GM21529 (cell line): ENCODE data around the gene SHC4.

Experiments
- ATAC-seq: cut with Tn5 transposase; IDR thresholded peaks from one replicate; pipeline ENCODE4 v1.9.1; 2021; ENCODE audit not compliant: unreplicated experiment

Gene SHC4, protein sequence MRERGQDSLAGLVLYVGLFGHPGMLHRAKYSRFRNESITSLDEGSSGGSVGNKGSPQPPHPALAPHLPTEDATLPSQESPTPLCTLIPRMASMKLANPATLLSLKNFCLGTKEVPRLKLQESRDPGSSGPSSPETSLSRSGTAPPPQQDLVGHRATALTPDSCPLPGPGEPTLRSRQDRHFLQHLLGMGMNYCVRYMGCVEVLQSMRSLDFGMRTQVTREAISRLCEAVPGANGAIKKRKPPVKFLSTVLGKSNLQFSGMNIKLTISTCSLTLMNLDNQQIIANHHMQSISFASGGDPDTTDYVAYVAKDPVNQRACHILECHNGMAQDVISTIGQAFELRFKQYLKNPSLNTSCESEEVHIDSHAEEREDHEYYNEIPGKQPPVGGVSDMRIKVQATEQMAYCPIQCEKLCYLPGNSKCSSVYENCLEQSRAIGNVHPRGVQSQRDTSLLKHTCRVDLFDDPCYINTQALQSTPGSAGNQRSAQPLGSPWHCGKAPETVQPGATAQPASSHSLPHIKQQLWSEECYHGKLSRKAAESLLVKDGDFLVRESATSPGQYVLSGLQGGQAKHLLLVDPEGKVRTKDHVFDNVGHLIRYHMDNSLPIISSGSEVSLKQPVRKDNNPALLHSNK

DNA sequence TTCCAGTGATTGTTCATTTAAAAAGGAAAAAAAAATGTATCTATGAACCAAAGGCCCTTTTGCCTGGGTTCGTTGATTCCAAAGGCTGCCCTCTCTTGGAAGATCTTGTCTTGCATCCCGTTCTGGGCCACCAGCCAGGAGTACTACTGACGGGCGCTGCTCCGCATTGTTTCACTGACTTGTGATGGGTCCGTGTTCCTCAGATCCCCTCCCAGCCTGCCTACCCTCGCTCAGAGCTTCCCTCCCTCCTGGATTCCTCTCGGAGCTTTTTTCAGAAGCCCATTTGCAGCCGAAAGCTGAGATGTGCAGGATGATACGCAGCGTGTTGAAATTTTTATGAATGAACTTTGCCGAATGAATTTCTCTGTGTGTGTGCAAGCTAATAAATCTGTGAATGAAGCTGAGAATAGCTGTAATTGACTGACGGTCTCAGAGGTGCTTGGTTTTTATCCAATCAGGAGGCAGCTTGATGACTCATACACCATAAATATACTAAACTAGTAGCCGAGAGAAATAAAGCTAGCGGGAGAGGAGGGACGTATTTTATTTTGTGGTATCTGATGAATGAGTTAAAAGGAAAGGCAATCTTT is at the start of gene SHC4:
Gene SHC4, minus strand, starts transcription at position 396 of the 590 bp plus-strand sequence. CDS start 904 bp downstream, outside the sequence.
- no peak for ATAC-seq

DNA sequence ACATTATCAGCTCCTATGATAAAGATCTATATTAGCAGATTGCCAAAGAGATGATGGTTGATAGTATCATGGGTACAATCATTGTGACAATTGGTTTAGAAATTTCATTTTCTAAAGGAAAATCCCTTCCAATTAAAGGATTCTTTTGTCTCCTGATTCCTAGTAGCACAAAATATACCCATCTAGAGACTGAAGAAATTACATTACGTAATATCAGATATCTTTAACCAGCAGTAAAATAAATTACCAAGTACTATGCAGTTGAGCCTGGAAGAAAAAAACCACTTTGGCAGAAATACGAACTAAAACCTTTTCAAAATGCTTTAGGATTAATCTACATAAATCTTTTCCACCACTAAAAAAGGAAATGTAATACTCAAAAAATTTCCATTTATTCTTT is 35.6 kb upstream of the SHC4 start:
- no peak for ATAC-seq

GRCh38 chr15:48996276-48996675 is 32.6 kb upstream of the SHC4 start:
- no peak for ATAC-seq

DNA sequence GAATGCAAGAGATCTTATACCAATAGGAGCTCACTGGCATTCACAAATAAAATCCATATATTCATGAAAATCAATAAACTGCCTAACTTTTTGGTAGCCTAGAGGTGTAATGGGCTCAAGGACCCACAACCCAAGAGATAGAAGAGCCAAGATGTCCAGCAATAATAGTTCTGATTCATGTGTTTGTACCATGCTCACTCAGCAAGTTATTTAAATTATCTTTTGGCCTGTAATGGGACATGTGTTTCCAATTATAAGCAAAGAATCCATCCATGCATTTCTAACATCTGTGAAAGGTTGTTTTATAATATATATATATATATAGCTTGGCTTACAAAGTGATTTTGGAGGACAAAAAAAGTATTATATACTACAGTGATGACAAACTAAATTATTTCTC is 29.7 kb upstream of the SHC4 start:
- ATAC-seq = no peak

- ATAC-seq = peak; percentile 98
Measured at GRCh38 chr15:48992545-48992944, 28.8 kb upstream of the SHC4 start.

- peak; percentile 12 for ATAC-seq
Measured at GRCh38 chr15:48992096-48992495, 28.4 kb upstream of the SHC4 start.

- ATAC-seq = no peak
Measured at GRCh38 chr15:48989170-48989569, 25.5 kb upstream of the SHC4 start.

DNA sequence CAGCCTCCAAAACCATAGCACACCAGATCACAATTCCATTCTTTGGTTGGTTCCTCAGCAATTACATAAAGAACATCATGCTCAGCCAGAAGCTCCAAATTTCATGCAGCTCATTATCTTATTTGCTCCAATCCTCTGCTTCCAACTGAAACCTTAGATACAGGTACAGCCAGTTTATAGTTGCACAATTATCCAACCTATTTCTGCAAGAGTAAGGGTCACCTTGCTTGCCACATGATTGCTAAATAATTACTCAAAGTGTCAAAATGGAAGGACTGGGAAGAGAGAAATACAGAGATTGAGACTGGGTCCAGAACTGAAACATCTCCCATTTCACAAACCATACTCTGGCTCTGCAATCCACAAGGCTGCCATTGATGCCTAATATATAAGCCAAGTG is 23.4 kb upstream of the SHC4 start:
- ATAC-seq = no peak

- ATAC-seq = no peak
Measured at GRCh38 chr15:48986240-48986639, 22.5 kb upstream of the SHC4 start.

DNA sequence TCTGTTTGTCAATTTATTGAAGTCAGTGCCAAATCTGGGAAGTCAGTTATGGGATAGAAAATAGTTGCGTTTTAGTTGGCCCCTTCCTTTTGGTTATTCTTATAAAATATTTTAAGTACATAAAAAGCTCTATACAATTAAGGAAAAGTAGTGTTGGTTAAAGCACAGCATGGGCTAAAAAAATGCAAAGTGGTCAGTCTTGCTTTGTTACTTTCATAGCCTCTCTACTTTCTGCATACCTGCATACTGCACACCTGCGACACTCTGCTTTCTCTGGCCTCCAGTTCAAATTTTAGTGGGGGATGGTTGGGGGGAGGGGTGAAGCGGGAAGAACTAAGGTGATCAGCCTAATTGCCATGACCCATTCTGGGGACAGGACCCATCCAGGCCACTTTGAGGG is 21.8 kb upstream of the SHC4 start:
- ATAC-seq = no peak

GRCh38 chr15:48984811-48985352 is 21.2 kb upstream of the SHC4 start:
- no peak for ATAC-seq

- no peak for ATAC-seq
Measured at GRCh38 chr15:48984021-48984710, 20.4 kb upstream of the SHC4 start.

- ATAC-seq = no peak
Measured at GRCh38 chr15:48983300-48983699, 19.6 kb upstream of the SHC4 start.

DNA sequence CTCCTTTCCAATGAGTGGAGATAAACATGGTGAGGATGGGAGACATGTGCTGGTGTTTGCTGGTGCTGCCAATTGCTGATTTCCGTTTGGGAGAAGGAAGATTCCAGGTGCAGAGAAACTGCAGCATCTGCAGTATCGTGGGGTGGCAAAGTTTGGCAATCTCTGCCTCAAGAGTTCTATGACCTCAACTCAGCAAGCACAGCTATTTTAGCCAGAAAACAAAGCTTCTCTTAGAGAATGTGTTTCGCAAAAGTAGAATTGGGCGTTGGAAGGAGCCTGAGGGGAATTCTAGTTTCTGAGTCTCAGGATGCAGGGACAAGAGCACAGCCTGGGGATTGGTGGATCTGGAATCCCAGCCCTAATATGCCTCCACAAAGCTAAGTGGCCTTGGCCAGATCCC is 18.2 kb upstream of the SHC4 start:
- ATAC-seq = no peak

DNA sequence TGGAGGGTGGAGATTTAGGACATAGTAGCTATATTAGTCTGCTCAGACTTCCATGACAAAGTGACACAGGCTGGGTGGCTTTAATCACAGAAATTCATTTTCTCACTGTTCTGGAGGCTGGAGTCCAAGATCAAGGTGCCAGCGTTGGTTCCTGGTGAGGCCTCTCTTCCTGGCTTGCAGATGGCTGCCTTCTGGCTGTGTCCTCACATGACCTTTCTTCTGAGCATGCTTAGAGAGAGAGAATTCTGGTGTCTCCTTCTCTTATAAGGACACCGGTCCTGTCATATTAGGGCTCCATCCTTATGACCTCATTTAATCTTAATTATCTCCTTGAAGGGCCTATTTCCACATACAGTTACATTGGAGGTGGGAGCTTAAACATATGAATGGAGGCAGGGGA is 14.9 kb upstream of the SHC4 start:
- no peak for ATAC-seq

- no peak for ATAC-seq
Measured at GRCh38 chr15:48976444-48977088, 12.8 kb upstream of the SHC4 start.

DNA sequence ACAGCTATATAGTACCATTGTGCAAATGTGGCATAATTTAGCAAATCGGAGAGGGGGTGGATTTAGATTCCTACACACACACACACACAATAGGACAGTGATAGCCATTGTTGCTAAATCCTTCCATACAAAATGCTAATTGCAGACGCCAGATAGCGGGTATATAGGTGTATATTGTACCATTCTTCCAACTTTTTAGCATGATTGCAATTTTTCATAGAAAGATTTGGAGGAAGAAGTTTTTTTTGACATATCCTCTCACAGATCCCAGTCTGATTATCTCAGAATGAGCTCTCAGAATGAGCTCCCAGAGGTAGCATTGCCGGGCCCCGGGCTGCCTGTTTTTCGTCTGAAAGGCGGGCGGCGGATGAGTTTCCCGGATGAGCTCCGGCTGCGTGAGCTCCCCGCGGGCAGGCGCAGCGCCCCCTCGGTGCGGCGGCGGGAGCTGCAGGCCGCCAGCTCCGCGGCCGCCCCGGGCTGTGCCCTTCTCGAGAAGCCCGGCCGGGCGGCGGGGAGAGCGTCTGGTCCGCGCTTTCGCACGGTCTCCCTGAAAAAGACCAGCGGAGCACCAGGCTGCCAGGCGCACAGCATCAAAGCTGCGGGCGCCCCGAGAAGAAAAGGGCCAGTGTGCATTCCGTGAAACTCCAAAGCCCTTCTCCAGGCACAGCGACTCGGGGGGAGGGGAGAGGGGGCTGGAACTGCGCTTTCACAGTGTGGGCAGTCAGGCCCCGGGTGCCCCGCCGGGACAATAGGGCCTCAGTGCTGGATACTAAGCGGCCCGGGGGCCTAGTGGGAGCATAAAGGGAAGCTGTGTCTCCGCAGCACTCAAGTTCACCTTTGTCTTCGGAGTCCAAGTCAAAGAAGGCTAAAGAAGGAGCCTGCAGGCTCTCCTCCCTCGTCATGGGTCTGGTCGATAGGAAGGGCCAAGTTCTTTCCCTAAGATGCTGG is 12.0 kb upstream of the SHC4 start:
- peak; percentile 97 for ATAC-seq

DNA sequence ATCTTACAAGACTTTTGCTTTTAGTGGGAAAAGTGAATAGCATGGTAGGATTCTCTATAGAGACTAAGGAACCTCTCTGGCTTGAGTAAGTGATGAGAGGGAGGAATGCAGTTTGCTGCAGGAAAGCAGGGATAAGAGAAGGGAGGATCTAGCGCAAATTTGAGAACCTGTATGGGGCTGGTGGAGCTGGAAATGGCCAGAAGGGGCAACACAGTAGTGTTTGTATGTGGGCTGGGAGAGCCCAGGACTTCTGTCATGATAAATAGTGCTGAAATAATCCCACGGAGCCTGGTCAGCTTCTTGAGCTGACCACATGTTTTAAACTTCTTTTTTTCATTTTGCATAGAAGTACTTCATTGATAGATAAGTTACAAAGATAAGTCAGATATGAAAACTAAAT is 11.2 kb upstream of the SHC4 start:
- ATAC-seq = no peak

DNA sequence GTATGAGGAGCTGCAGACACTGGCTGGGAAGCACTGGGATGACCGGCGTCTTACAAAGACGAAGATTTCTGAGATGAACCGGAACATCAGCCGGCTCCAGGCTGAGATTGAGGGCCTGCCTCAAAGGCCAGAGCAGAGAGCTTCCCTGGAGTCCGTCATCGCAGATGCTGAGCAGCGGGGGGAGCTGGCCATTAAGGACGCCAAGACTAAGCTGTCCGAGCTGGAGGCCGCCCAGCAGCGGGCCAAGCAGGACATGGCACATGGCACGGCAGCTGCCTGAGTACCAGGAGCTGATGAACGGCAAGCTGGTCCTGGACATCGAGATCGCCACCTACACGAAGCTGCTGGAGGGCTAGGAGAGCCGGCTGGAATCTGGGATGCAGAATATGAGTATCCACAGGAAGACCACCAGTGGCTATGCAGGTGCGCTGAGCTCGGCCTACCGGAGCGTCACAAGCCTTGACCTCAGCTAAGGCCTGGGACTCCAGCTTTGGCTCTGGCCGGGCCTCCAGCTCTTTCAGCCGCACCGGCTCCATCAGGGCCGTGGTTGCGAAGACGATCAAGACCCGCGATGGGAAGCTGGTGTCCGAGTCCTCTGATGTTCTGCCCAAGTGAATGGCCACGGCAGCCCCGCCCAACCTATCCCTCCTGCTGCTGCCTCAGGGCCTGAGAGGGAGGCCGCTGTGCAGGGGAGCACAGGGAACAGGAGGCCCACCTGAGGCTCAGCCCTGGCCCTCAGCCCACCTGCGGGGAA is 9.2 kb upstream of the SHC4 start:
- no peak for ATAC-seq
